Muscle layer of colon (tissue), 2 donors: ENCODE results near the gene MACROD2.

Source experiments
- H3K27ac ChIP-seq: one replicate; pipeline ENCODE4 v1.7.0; 2013; ENCODE audit warnings: low read depth, mild to moderate bottlenecking, low read length, moderate library complexity
- H3K27me3 ChIP-seq, 2 donors: one replicate each; pipeline ENCODE4 v1.7.0; 2013; ENCODE audit warnings: low read length in 2 of 2, mild to moderate bottlenecking in 2 of 2; ENCODE audit not compliant: insufficient read depth in 2 of 2, control insufficient read depth in 1 of 2
- H3K36me3 ChIP-seq: one replicate; pipeline ENCODE4 v1.7.0; 2013; ENCODE audit warnings: mild to moderate bottlenecking, low read length; ENCODE audit not compliant: insufficient read depth
- H3K4me1 ChIP-seq: one replicate; pipeline ENCODE4 v1.7.0; 2013; ENCODE audit warnings: mild to moderate bottlenecking, low read length; ENCODE audit not compliant: insufficient read depth
- H3K4me3 ChIP-seq, 2 donors: one replicate each; pipeline ENCODE4 v1.7.0; 2013; ENCODE audit warnings: low read length in 2 of 2, low read depth in 1 of 2, mild to moderate bottlenecking in 1 of 2, moderate library complexity in 1 of 2
- H3K9ac ChIP-seq: one replicate; pipeline ENCODE4 v1.7.0; 2013; ENCODE audit warnings: low read length
- H3K9me3 ChIP-seq: one replicate; pipeline ENCODE4 v1.7.0; 2013; ENCODE audit warnings: mild to moderate bottlenecking, low read length
- donor health status: abdominal sarcoma.
- donor health status: Adenocarcinoma of cecum.

MACROD2 gene

DNA sequence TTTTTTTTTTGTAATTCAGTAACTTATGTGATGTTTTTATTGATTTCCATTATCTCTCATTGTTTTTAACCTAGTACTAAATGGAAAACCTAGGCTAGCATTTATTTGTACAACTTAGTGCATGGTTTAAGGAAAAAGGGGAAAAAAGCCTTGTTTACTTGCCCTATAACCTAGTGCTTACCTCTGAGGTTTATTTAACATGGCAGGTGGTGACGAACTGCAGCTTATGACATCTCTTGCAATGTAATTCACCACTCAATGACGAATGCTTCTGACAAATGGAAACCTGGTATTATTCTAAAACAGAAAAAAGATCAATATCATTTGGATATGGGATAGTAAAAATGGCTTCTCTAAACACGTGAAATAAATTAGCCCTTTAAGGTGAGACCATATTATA is 960.7 kb downstream of the MACROD2 start:
- no peak overlapping the region for H3K9ac ChIP-seq
- no peaks in the 10 kb centered on the region for H3K9me3 ChIP-seq
- H3K4me3 ChIP-seq, result no peak overlapping the region
- H3K27ac ChIP-seq, result no peak overlapping the region
- no peaks in the 10 kb centered on the region for H3K27me3 ChIP-seq
- H3K4me1 ChIP-seq, result no peaks in the 10 kb centered on the region
- H3K36me3 ChIP-seq, result no peaks in the 10 kb centered on the region

DNA sequence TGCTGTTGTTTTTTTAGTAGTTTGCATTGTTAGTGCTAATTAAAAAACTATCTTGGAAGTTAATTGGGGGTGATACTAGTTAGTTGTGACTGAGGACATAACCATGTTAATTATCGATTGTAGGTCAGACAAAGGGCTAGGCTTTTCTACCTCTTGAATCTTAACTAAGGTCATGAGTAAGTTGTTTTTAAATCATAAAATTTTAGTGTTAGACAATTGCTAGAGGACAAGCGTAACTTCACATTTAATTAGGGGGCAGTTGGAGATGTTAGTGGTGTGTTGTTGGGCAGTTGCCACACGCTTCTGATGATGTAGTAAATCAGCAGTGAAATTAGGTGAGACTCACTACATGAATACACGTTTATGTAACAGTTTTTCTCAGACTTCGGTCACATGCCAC is 961.2 kb downstream of the MACROD2 start:
- H3K9ac ChIP-seq, result no peak overlapping the region
- no peaks in the 10 kb centered on the region for H3K27me3 ChIP-seq
- H3K4me1 ChIP-seq, result no peaks in the 10 kb centered on the region
- no peak overlapping the region for H3K4me3 ChIP-seq
- H3K36me3 ChIP-seq, result no peaks in the 10 kb centered on the region
- H3K9me3 ChIP-seq, result no peaks in the 10 kb centered on the region
- no peak overlapping the region for H3K27ac ChIP-seq

DNA sequence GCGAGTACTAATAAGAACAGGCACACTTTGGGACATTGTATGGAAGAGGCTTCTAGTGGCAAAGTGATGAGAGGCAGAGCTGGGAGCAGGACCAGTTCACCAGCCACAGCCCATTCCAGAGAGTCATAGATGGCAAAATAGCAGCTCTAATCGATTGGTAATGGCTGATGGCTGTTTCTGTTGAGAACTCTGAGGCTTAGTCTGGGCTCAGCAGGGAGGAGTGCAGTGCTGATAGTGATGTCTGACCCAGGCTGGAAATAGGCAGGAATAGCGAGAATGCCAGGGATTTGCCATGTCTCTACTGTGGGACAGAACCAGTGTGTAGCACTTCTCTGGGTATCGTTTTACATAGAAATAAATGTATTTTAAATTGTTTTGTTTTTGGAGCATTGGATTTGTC is 962.1 kb downstream of the MACROD2 start:
- Histone ChIP-seq H3K4me1 (no peaks in the 10 kb centered on the region), H3K4me3 (no peak overlapping the region), H3K27me3 (no peaks in the 10 kb centered on the region), H3K9ac (no peak overlapping the region), H3K9me3 (no peaks in the 10 kb centered on the region), H3K27ac (no peak overlapping the region), H3K36me3 (no peaks in the 10 kb centered on the region)

DNA sequence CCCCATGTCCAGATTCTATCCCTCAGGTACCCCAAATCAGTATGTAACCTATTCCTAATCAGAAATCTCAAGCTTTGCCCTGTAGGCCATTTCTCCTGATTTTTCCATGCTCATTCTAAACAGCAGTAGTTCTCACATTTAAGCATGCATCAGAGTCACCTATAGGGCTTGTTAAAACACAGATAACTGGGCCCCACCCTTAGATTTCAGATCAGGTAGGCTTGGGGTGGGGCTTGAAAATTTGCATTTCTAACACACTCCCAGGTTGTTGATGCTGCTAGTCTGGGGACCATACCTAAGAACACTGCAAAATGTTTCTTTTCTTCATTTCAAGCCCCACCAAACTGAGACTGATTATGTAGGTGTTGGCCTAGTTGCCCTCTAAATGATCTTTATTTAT is 963.3 kb downstream of the MACROD2 start:
- Histone ChIP-seq H3K27ac (no peak overlapping the region), H3K9me3 (no peaks in the 10 kb centered on the region), H3K9ac (no peak overlapping the region), H3K27me3 (no peaks in the 10 kb centered on the region), H3K4me1 (no peaks in the 10 kb centered on the region), H3K4me3 (no peak overlapping the region), H3K36me3 (no peaks in the 10 kb centered on the region)

DNA sequence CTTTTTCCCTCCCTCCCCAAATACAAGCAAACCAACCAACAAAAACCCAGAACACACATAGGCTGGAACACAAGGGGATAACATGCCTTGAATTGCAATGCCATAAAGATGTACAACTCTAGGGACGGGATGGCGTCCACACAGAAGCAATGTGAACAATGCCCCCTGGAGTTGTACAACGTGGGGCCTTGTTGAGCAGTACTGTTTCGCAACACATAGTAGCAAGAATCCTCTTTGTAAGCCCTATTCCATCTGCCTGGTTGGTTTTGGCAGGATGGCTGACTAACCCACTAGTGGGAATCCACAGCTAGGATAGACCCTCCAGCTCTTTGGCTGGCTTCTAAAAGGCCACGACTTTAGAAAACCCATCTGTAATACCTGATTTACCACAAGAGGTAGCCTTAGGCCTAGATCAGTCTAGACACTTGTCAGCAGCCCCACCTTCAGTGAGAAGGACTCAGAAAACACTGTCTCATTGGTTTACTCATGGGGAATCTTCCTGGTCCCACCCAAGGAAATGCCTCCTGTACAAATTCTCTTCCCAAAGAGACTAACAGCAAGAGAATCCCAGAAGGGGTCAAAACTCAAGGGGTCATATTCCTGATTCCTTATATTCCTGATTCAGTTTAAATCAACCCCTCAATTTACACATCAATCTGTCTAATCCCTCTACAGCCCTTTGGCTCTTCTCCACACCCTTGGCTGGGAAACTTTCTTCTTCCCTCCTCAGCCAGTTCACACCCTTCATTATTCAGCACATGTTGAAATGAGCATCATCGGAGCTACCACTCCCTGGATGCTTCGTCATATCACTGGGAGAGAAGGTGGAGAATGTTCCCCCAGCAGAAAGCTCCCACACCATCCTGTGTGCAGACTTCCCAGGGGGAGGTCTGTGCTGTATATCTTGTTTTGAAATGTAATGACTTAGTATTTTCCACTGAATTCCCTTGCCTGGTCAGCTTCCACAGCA is 964.5 kb downstream of the MACROD2 start:
- Histone ChIP-seq H3K9me3 (no peaks in the 10 kb centered on the region), H3K36me3 (no peaks in the 10 kb centered on the region), H3K27ac (no peak overlapping the region), H3K27me3 (no peaks in the 10 kb centered on the region), H3K4me3 (no peak overlapping the region), H3K4me1 (no peaks in the 10 kb centered on the region), H3K9ac (no peak overlapping the region)

DNA sequence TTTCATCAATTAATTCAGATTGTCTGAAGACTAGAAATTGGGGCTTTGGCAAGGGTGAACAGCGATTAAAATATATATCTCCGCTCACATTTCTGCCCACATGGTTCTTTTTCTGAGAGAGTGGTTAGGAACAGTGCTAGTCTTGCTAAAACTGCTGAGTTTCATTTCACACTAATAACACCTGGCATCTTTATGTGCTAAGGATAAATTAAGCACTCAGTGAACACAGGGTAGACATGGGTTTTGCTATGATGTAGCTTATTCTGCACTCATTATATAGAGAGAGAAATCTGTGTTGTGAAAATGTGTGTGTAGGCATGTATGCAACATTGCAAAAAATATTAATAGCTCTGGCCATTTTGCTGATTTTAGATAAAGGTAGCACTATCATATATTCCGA is 965.5 kb downstream of the MACROD2 start:
- Histone ChIP-seq H3K27ac (no peak overlapping the region), H3K9me3 (no peaks in the 10 kb centered on the region), H3K4me3 (no peak overlapping the region), H3K4me1 (no peaks in the 10 kb centered on the region), H3K36me3 (no peaks in the 10 kb centered on the region), H3K9ac (no peak overlapping the region), H3K27me3 (no peaks in the 10 kb centered on the region)

DNA sequence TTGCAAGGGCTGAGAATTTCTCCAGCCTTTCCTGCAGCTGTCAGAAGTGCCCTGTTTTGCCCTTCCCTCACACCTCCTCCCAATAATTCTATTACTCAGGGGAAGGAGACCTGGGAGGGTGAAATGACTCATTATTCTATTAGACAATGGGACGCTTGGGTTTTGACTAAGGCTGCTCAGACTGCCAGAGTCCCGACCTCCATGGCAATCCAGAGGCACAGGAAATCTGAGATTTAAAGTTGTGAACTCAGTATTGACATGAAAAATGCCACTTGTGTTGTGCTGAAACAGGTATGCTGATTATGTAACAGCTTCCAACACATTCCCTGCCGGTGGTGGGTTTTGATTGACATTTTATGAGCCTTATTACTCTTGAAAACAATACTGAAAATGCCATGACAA is 967.9 kb downstream of the MACROD2 start:
- Histone ChIP-seq H3K9me3 (no peaks in the 10 kb centered on the region), H3K27me3 (no peaks in the 10 kb centered on the region), H3K27ac (no peak overlapping the region), H3K4me3 (no peak overlapping the region), H3K9ac (no peak overlapping the region), H3K36me3 (no peaks in the 10 kb centered on the region), H3K4me1 (no peaks in the 10 kb centered on the region)

DNA sequence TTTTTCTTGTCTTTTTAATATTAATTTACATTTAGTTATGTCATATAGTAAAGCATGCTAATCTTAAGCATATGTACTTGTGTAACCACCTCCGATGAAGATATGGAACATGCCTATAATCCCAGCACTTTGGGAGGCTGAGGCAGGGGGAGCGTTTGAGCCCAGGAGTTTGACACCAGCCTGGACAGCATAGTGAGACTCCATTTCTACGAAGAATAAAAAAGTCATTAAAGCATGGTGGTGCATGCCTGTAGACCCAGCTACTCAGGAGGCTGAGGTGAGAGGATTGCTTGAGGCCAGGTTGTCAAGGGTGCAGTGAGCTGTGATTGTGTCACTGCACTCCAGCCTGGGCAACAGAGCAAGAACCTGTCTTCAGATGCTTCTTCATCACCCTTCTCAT is 970.9 kb downstream of the MACROD2 start:
- Histone ChIP-seq H3K9ac (no peak overlapping the region), H3K4me3 (no peak overlapping the region), H3K36me3 (no peaks in the 10 kb centered on the region), H3K9me3 (no peaks in the 10 kb centered on the region), H3K27me3 (no peaks in the 10 kb centered on the region), H3K27ac (no peak overlapping the region), H3K4me1 (no peaks in the 10 kb centered on the region)

DNA sequence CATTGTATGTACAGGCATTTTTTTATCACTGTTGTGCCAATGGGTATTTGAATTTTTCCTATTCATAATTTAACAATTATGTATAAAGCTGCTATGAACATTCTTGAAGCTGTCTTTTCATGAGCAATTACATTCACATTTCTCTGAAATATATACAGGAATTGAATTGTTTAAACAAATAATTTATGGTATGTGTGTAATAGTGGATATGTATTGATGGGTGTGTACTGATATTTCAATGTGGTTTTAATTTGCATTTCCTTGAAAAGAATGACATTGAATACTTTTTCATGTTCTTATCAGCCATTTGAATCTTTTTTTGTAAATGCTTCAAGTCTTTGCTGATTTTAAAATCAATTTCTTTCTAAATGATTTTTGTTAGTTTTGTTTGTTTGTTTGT is 971.5 kb downstream of the MACROD2 start:
- H3K4me1 ChIP-seq, result no peaks in the 10 kb centered on the region
- H3K36me3 ChIP-seq, result no peaks in the 10 kb centered on the region
- H3K4me3 ChIP-seq, result no peak overlapping the region
- no peaks in the 10 kb centered on the region for H3K27me3 ChIP-seq
- no peak overlapping the region for H3K27ac ChIP-seq
- H3K9ac ChIP-seq, result no peak overlapping the region
- no peaks in the 10 kb centered on the region for H3K9me3 ChIP-seq

DNA sequence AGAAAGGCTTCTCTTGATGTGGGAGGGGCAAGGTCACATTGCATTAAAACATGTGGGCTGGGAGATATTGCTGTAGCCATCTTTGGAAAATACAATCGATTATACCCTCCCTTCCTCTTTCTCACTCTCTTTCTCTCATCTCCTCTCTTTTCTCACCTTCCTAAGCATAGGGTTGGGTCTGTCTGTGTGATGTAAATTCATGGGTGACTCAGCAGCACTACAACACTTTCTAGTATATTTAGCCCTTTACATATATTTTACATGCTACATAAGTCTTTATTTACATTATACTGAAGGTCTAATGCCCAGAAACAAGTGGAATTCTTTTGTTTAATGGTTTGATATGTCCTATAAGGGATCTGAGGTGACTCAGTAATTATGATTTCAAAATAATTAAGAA is 976.9 kb downstream of the MACROD2 start:
- no peaks in the 10 kb centered on the region for H3K27me3 ChIP-seq
- no peak overlapping the region for H3K9ac ChIP-seq
- H3K4me1 ChIP-seq, result no peaks in the 10 kb centered on the region
- no peak overlapping the region for H3K27ac ChIP-seq
- no peak overlapping the region for H3K4me3 ChIP-seq
- no peaks in the 10 kb centered on the region for H3K9me3 ChIP-seq
- H3K36me3 ChIP-seq, result no peaks in the 10 kb centered on the region

DNA sequence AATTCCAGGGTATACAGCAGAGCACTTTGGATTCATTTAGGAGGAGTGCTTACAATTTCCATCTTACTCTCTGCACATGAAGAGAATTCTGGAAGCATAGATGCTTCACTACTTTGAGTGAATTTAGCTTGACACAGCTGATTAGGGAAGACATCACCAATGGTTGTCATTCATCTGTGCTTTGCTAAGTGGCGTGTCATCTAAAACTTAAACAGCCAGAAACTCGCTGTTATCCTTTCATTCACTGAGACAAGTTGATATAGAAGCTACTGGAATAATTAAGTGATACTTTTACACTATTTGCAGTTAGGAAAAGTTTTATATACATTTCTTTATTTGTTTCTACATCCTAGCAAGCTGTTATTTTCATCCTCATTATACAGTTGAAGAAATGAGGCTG is 977.4 kb downstream of the MACROD2 start:
- Histone ChIP-seq H3K27ac (no peak overlapping the region), H3K4me1 (no peaks in the 10 kb centered on the region), H3K36me3 (no peaks in the 10 kb centered on the region), H3K27me3 (no peaks in the 10 kb centered on the region), H3K4me3 (no peak overlapping the region), H3K9me3 (no peaks in the 10 kb centered on the region), H3K9ac (no peak overlapping the region)

DNA sequence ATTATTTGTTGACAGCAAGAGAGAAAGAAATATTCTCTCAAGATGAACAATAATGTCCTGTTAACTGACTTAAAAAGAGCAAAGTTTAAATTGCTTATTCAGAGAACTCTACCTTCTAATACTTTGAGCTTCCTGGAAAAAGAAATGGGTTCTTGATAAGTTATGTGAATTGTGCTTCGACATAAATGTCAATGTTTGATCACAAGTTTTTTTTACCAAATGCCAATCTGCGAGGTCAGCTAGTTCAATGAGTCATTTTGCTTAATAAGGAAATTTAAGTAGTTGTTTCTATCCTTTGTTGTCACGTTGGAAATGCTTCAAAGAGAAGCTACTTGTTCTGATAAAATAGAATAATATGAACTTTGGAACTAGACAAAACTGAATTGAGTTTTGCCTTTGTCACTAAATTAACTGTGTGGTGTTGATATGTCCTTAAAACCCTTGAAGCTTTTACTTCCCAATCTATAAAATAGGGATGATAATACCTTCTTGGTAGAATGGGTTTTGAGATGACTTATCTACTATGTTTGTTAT is 984.2 kb downstream of the MACROD2 start:
- no peaks in the 10 kb centered on the region for H3K4me1 ChIP-seq
- no peaks in the 10 kb centered on the region for H3K9me3 ChIP-seq
- no peaks in the 10 kb centered on the region for H3K27me3 ChIP-seq
- H3K9ac ChIP-seq, result no peak overlapping the region
- no peaks in the 10 kb centered on the region for H3K36me3 ChIP-seq
- no peak overlapping the region for H3K27ac ChIP-seq
- no peak overlapping the region for H3K4me3 ChIP-seq
